ENCODE data around the gene SCNM1. TPM values are rescaled to one million over a fixed set of nuclear protein-coding genes. Genes with fewer than 3 reads are reported as not detected.
A peak's percentile ranks its signal among the peaks of the same experiment; 100 is the strongest.

SCNM1 gene
- total RNA-seq, 1 experiment from 2014 or later, result 53.6 TPM

GRCh38 chr1:151132335-151133017, 33.5 kb upstream of the SCNM1 start:
- ChIA-PET POLR2A (no interaction called here), CTCF (interaction anchor here (1.2 kb wide), 1 partner anchor 9 kb away, joined by 4 read pairs; no protein-coding TSS in a partner anchor)
- intact Hi-C loops (cut with micrococcal nuclease; ENCODE audit: unreplicated experiment), result no loop called here
- no peaks in the 10 kb centered on the region for H3K27me3 Mint-ChIP-seq (ENCODE audit: insufficient read depth, unreplicated experiment)
- no peaks in the 10 kb centered on the region for H3K4me1 Mint-ChIP-seq (ENCODE audit: low read depth, unreplicated experiment)
- Histone ChIP-seq H3K4me3 (ENCODE audit: low read depth, low read length) (no peak overlapping the region), H3K4me1 (peaks cover 5% of the 10 kb centered on the region; the same call in 1 of the 2 replicates), H3K9me3 (no peaks in the 10 kb centered on the region), H3K36me3 (ENCODE audit: control insufficient read depth, insufficient read depth, low read length) (no peaks in the 10 kb centered on the region), H3K27me3 (replicated peaks; ENCODE audit: control insufficient read depth, insufficient read depth, low read length) (no peaks in the 10 kb centered on the region)
- H3K4me3 Mint-ChIP-seq (ENCODE audit: unreplicated experiment), result no peak overlapping the region
- peaks cover 7% of the 10 kb centered on the region for H3K36me3 Mint-ChIP-seq (ENCODE audit: insufficient read depth, unreplicated experiment)
- no peaks in the 10 kb centered on the region for H3K9me3 Mint-ChIP-seq (ENCODE audit: unreplicated experiment)
- no peak for DNase-seq
- peak overlapping the region; percentile 73 for H3K27ac Mint-ChIP-seq (ENCODE audit: unreplicated experiment)
- TF ChIP-seq CTCF (IDR thresholded peaks at IDR 0.05; ENCODE audit: insufficient read depth in 1 of 2, low read depth in 1 of 2, low read length in 1 of 2, severe bottlenecking in 1 of 2, unreplicated experiment in 1 of 2), result no peak
- no TSS peak for BruUV-seq (replicated peaks)

- CTCF ChIA-PET, result no interaction called here
- Histone ChIP-seq H3K4me3 (ENCODE audit: low read depth, low read length) (no peak overlapping the region), H3K9me3 (no peaks in the 10 kb centered on the region), H3K36me3 (ENCODE audit: control insufficient read depth, insufficient read depth, low read length) (no peaks in the 10 kb centered on the region), H3K27me3 (replicated peaks; ENCODE audit: control insufficient read depth, insufficient read depth, low read length) (no peaks in the 10 kb centered on the region), H3K4me1 (peaks cover 5% of the 10 kb centered on the region; the same call in 1 of the 2 replicates)
- no peak for DNase-seq
- Mint-ChIP-seq H3K9me3 (ENCODE audit: unreplicated experiment) (no peaks in the 10 kb centered on the region), H3K4me1 (ENCODE audit: low read depth, unreplicated experiment) (no peaks in the 10 kb centered on the region), H3K4me3 (ENCODE audit: unreplicated experiment) (peak overlapping the region; percentile 56), H3K27ac (ENCODE audit: unreplicated experiment) (no peak overlapping the region), H3K27me3 (ENCODE audit: insufficient read depth, unreplicated experiment) (no peaks in the 10 kb centered on the region), H3K36me3 (ENCODE audit: insufficient read depth, unreplicated experiment) (peaks cover 7% of the 10 kb centered on the region)
- no peak for TF ChIP-seq CTCF (IDR thresholded peaks at IDR 0.05; ENCODE audit: insufficient read depth in 1 of 2, low read depth in 1 of 2, low read length in 1 of 2, severe bottlenecking in 1 of 2, unreplicated experiment in 1 of 2)
- intact Hi-C loops (cut with micrococcal nuclease; ENCODE audit: unreplicated experiment), result no loop called here
- BruUV-seq (replicated peaks), result no TSS peak
- POLR2A ChIA-PET, result no interaction called here
Observed at GRCh38 chr1:151133018-151133806, 32.7 kb upstream of the SCNM1 start.

- intact Hi-C loops (cut with micrococcal nuclease; ENCODE audit: unreplicated experiment), result no loop called here
- POLR2A ChIA-PET, result no interaction called here
- CTCF ChIA-PET, result interaction anchor here (0.5 kb wide), 1 partner anchor 516 kb away, joined by 6 read pairs; no protein-coding TSS in a partner anchor
- no peak for DNase-seq
- Mint-ChIP-seq H3K4me3 (ENCODE audit: unreplicated experiment) (no peak overlapping the region), H3K9me3 (ENCODE audit: unreplicated experiment) (no peaks in the 10 kb centered on the region), H3K27ac (ENCODE audit: unreplicated experiment) (no peak overlapping the region), H3K27me3 (ENCODE audit: insufficient read depth, unreplicated experiment) (no peaks in the 10 kb centered on the region), H3K36me3 (ENCODE audit: insufficient read depth, unreplicated experiment) (peaks cover 7% of the 10 kb centered on the region), H3K4me1 (ENCODE audit: low read depth, unreplicated experiment) (no peaks in the 10 kb centered on the region)
- H3K4me3 ChIP-seq (ENCODE audit: low read depth, low read length), result no peak overlapping the region
- no peak for TF ChIP-seq CTCF (IDR thresholded peaks at IDR 0.05; ENCODE audit: insufficient read depth in 1 of 2, low read depth in 1 of 2, low read length in 1 of 2, severe bottlenecking in 1 of 2, unreplicated experiment in 1 of 2)
- no peaks in the 10 kb centered on the region for H3K36me3 ChIP-seq (ENCODE audit: control insufficient read depth, insufficient read depth, low read length)
- BruUV-seq (replicated peaks), result no TSS peak
- H3K27me3 ChIP-seq (replicated peaks; ENCODE audit: control insufficient read depth, insufficient read depth, low read length), result no peaks in the 10 kb centered on the region
- peaks cover 5% of the 10 kb centered on the region; the same call in 1 of the 2 replicates for H3K4me1 ChIP-seq
- H3K9me3 ChIP-seq, result no peaks in the 10 kb centered on the region
Observed at GRCh38 chr1:151134396-151134795, 31.5 kb upstream of the SCNM1 start.
